GM12865 (cell line): ENCODE measurements around the gene KIF22.
"Not testable (repeated sequence)": the region's sequence is repeated elsewhere in the genome, so short reads cannot be mapped to it uniquely, and the experiment has no call there.

Experiments used
- DNase-seq: peaks from one replicate; pipeline ENCODE4 v3.0.0; 2010; ENCODE audit warnings: low read depth
- H3K4me3 ChIP-seq: 2 replicates; pipeline ENCODE4 v1.5.1; 2011; ENCODE audit warnings: mild to moderate bottlenecking, low read depth, low read length, control low read depth
- CTCF ChIP-seq: IDR thresholded peaks from 2 replicates; pipeline ENCODE4 v1.5.1; 2011; ENCODE audit warnings: low read length, control low read depth, low read depth, inconsistent platforms; ENCODE audit not compliant: insufficient read depth; ENCODE audit errors: missing control alignments

The KIF22 gene

GRCh38 chr16:29784157-29784556 lies 6.4 kb upstream of the KIF22 start:
- peak; percentile 41 for DNase-seq
- no peak overlapping the region for H3K4me3 ChIP-seq
- no peak for TF ChIP-seq CTCF

DNA sequence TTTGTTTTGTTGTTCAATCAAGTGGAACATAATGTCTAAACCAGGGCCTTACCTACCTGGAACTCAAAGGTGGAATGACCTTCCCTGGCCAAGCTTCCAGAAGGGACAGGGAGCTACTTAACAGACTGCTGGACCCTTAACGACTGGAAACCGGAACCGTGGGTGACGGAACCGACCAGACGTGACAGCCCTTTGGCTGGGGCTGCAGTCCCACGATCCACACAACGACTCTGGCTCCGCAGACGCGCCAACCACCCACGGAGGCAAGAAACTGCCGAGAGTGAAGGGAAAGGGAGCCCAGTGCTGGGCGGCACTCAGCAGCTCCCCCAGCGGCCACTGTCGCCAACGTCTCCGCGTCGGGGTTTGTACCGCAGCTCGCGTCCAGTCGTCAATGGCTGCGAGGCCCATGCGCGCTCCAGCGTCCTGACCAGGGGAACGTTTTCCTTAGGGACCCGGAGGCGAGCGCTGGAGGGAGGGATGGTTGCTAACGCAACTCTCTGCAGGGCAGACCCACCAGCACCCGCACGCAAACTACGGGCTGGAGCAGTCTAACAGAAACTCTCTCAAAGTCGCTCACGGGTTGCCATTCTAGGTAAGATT lies 5.5 kb upstream of the KIF22 start:
- H3K4me3 ChIP-seq, result peak overlapping the region; percentile 47
- peak; percentile 78 for DNase-seq
- TF ChIP-seq CTCF, result peak; percentile 94

DNA sequence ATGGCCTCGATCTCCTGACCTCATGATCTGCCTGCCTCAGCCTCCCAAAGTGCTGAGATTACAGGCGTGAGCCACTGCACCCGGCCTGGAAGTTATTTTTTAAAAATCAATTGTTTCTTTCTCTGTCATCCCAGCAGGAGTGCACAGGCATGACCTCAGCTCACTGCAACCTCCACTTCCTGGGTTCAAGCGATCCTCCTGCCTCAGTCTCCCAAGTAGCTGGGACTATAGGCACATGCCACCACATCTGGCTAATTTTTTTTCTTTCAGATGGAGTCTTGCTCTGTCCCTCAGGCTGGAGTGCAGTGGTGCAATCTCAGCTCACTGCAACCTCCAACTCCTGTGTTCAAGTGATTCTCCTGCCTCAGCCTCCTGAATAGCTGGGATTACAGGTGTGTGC lies 3.4 kb upstream of the KIF22 start:
- not testable (repeated sequence) for DNase-seq, H3K4me3 ChIP-seq

- TF ChIP-seq CTCF, result no peak
- DNase-seq, result peak; percentile 49
- peak overlapping the region; percentile 63 for H3K4me3 ChIP-seq
Observed at GRCh38 chr16:29789775-29790182, 772 bp upstream of the KIF22 start.

DNA sequence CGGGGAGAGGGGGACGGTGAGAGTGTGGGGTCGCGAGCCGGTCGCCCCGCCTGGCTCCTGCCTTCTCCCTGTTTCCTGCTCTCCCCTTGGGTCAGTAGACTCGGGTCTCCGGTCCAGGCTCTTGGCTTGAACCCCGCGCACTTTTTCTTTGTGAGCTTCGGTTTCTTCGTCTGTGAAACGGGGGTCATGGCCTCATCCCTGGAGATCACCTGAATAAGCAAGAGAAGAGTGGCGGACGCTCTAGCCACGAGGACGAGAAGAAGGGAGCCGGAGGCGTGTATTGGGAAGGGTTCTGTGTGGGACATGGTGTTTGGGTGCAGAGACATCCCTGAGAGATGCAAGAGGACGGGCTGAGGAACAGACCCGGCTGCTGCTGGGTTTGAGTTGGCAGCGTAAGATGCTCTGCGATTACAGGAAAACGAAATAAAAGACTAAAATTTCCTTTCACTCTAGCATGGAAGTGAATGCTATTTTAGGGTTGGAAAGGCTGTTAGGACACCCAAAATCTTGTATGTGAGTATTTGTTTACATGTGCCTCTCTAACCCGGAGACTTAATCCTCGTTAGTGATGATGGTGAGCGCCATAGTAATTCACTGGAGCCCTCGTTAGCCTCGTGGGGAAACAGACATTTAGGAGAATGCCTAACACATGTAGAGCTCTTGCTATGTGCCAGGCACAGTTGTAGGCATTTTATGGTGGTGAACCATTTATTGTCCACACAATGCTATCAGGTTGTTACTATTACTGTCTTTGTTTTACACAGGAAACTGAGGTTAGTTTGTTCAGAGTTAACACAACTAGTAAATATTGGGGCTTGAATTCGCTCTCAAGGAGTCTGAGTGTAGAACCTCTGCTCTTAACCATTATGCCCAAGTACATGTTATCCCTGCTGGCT lies 646 bp downstream of the KIF22 start:
- no peak for DNase-seq
- peak overlapping the region; percentile 90 for H3K4me3 ChIP-seq
- TF ChIP-seq CTCF, result no peak

DNA sequence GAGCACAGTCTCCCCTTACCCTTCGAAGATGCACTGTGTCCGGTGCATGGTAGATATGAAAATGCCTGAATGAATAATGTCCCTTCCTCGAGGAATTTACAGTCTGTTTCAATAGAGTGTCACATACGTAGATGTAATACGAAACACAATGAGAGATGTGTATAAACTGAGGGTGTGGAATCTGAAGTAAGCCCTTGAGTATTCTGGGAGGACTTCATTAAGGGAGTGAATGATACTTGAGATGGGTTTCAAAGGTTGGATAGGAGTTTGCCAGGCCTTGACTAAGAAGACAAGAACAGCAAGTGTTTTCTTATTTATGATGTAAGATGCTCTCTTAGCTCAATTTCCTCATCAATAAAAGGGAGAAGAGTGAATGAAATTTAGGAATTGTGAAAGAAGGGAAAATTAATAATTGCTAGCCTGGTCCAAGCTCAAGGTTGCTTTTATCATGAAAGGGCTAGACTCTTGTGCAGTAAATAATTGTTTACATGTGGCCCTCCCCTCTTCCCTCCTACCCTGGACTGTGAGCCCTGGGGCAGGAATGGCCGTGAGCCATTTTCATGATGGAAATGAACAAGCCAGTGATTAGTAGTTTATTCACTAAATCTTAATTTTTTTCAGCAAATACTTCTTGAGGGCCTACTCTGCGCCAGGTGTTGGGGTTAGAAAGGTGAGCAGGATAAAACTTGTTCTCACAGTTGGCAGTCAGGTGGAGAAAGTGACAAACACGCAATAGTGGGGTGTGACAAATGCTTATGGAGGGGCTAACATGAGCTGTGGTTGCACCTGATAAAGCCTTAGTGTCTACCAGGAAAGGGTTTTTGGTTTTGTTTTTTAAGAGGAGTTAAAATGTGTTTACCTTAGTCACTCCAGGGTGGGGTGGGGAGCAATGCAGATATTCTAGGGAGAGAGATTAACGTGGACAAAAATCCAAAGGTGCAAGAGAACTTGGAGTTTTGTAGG lies 1.6 kb downstream of the KIF22 start:
- peak overlapping the region; percentile 90 for H3K4me3 ChIP-seq
- TF ChIP-seq CTCF, result no peak
- no peak for DNase-seq

DNA sequence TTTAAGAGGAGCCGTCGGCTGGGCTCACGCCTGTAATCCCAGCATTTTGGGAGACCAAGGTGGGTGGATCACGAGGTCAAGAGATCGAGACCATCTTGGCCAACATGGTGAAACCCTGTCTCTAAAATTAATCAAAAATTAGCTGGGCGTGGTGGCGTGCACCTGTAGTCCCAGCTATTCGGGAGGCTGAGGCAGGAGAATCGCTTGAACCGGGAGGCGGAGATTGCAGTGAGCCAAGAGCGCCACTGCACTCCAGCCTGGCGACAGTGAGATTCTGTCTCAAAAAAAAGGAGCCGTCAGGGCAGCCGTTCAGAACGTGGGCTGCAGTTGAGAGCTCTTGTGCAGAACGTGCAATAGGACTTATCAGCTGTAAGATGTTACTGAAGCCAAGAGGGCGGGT lies 2.6 kb downstream of the KIF22 start:
- DNase-seq, H3K4me3 ChIP-seq: not testable (repeated sequence)
